Cerebellar nuclear complex (tissue), 1 donor: ENCODE measurements around the gene NME3.

Experiments used
- DNase-seq, 2 experiments: peaks; one replicate each; lab custom pipeline; 2025; lab: John Stamatoyannopoulos, UW

The NME3 gene

DNA sequence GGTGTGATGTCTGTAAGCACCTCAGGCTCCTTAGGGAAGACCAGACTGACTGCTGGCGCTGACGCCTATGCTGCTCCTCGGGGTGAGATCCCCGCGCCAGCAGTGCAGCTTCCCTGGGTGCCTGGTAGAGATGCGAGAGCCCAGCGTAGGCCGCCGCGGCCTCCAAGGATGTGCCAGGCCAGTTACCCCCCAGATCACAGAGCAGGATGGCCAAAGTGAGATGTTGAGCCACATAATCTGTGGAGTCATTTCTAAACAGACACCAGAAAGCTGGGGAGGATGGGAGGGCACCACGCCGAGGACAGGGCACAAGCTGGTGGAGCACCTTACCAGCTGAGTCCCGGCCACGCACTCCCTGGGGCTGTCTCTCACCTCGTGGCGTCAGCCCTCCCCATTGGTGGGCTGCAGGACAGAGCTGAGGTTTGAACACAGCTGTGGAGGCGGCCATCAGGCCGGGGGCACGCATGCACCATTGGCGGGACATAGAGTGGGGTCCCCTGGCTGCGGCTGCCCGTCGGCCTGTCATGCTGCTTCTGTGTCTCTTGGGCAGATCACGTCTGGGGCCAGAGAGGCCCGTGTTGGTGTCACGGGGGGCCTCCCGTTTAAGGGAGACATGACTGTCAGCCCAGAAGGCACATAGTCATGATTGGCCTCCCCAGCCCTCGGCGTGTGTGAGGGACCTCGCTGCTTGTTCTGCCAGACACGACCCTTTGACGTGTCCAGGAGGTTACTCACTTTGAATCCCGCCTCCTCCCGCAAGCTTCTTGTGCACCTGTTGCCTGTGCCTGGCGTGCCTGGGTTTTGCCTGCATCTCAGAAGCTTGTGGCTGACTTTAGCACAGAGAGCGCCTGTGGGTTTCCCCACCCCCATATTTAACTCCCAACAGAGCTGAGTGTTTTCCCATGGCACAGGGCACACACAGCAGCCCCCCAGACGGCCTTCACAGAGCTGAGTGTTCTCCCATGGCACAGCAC lies 43.4 kb downstream of the NME3 start:
- no peak for DNase-seq

DNA sequence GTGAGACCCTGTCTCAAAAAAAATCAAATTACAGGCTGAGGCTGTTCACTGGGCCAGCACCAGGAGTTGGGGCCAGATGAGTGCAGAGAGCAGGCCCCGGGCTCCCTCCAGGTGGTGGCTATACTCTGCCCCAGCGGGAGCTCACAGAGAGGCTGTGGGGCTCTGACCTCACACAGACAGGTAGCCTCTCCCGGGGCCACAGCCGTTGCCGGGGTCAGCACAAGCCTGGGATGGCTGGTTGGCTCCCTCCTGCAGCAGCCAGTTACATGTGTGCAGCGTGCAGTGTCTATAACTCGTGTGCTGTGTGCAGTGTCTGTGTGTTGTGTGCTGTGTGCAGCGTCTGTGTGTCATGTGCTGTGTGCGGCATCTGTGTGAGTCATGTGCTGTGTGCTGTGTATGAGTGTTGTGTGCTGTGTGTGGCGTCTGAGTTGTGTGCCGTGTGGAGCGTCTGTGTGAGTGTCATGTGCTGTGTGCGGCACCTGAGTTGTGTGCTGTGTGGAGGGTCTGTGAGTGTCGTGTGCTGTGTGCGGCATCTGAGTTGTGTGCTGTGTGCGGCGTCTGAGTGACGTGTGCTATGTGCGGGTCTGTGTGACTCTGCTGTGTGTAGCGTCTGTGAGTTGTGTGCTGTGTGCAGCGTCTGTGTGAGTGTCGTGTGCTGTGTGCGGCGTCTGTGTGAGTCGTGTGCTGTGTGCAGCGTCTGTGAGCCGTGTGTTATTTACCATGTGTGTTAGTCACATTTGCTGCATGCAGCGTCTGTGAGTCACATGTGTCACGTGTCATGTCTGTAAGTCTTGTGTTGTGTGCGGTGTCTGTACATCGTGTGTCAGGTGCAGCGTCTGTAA lies 44.5 kb downstream of the NME3 start:
- no peak for DNase-seq

DNA sequence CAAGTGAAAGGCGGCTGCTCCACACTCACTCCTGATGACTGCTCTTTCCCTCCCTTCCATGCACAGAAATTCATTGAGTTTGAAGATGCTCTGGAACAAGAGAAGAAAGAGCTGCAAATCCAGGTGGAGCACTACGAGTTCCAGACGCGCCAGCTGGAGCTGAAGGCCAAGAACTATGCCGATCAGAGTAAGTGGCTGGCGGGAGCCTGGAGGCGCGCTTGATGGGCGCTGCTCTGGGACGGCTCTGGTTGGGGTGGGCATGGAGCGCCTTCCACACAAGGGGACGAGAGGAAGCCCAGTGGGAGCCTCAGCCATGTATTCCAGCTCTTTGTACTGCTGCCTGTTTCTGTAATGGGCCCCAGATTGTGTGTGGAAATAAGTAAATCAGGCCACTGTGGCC lies 46.9 kb downstream of the NME3 start:
- DNase-seq, result no peak

DNA sequence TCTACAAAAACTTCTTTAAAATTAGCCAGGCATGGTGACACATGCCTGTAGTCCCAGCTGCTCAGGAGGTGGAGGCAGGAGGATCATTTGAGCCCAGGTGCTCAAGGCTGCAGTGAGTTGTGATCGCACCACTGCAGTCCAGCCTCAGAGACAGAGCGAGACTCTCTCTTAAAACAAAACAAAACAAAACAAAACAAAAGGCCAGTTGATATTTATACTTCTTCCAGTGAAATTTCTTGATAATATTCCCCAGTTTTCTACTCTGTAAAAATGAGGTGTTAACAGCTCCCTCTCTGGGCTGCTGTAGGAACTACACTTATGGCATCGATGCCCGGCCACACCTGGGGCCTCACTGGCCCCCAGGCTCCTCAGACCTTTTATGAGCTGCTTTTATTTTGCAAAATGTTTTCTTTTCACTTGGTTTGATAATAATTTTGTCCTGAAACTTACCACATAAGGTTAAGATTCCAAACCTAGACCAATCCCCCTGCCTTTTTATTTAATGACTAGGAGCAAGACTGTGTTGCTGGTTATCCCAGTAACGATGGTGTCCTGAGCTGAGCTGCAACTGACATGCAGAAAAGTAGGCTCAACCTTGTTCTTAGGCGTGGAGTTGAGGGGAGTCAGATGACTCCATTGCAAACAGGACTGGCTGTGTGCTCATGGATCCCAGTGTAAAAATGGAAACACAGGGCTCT lies 47.7 kb downstream of the NME3 start:
- DNase-seq, result no peak

DNA sequence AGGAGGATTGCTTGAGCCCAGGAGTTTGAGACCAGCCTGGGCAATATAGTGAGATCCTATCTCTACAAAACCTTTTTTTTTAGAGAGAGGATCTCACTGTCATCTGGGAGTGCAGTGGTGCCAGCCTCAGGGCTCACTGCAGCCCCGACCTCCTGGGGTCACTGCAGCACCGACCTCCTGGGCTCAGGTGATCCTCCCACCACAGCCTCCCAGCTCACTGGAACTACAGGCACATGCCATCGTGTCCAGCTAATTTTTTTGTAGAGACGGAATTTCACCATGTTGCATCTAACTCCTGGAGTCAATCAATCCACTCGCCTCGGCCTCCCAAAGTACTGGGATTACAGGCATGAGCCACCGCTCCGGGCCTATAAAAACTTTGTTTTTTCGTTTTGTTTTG lies 50.0 kb downstream of the NME3 start:
- no peak for DNase-seq
